ENCODE results near the gene SND1. TPM values are rescaled to one million over a fixed set of nuclear protein-coding genes. Genes with fewer than 3 reads are reported as not detected.

The SND1 gene
- total and polyA plus RNA-seq, 2 donors (not counting 1 experiment from before 2014, with no cell fraction given), result 44.4 to 165 TPM

DNA sequence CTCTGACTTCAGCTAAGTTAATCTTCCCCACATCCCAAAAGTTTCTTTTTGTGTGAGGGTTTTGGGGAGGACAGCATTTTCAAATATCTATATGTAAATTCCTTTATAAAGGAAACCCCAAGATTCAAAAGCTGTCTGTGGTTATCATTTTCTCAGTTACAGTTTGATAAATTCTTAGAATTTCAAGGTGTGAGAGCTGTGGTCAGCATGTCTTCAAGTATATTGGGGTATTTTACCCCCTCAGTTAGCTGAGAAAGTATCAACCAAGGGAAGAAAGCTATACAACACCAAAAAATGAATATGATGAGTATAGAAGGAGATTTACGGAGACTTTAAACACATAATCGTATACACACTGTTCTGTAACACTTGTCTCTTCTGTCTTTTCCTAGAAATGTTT is 109.2 kb downstream of the SND1 start:
- H3K27me3 ChIP-seq (replicated peaks in 1 of 4; ENCODE audit: control extremely low read depth in 1 of 4, control insufficient read depth in 3 of 4, insufficient read depth in 4 of 4, low read length in 3 of 4), result no peaks in the 10 kb centered on the region
- no peak overlapping the region for H3K9ac ChIP-seq (ENCODE audit: low read length)
- TF ChIP-seq, protein P1, sequence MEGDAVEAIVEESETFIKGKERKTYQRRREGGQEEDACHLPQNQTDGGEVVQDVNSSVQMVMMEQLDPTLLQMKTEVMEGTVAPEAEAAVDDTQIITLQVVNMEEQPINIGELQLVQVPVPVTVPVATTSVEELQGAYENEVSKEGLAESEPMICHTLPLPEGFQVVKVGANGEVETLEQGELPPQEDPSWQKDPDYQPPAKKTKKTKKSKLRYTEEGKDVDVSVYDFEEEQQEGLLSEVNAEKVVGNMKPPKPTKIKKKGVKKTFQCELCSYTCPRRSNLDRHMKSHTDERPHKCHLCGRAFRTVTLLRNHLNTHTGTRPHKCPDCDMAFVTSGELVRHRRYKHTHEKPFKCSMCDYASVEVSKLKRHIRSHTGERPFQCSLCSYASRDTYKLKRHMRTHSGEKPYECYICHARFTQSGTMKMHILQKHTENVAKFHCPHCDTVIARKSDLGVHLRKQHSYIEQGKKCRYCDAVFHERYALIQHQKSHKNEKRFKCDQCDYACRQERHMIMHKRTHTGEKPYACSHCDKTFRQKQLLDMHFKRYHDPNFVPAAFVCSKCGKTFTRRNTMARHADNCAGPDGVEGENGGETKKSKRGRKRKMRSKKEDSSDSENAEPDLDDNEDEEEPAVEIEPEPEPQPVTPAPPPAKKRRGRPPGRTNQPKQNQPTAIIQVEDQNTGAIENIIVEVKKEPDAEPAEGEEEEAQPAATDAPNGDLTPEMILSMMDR (IDR thresholded peaks at IDR 0.05), result no peak
- TF ChIP-seq EZH2 (IDR thresholded peaks at IDR 0.05; ENCODE audit: borderline replicate concordance, insufficient read depth, low read depth, low read length, poor library complexity, severe bottlenecking), result no peak
- H3K27me3 Mint-ChIP-seq, result no peaks in the 10 kb centered on the region
- no peak overlapping the region for H3K4me2 ChIP-seq (replicated peaks; ENCODE audit: low read depth, low read length, poor library complexity, severe bottlenecking)
- no peak overlapping the region for H3K27ac Mint-ChIP-seq
- WGBS (ENCODE audit: insufficient coverage), result no CpG with 5 or more reads among the region's 2 CpGs
- H3K4me1 ChIP-seq (ENCODE audit: control insufficient read depth in 2 of 2, insufficient read depth in 2 of 2, low read length in 2 of 2), result no peaks in the 10 kb centered on the region
- H3K9me3 Mint-ChIP-seq (ENCODE audit: insufficient read depth), result peaks cover 2% of the 10 kb centered on the region
- H3K4me3 Mint-ChIP-seq, result no peak overlapping the region
- H3K36me3 ChIP-seq (replicated peaks in 1 of 2; ENCODE audit: control extremely low read depth in 1 of 2, control insufficient read depth in 1 of 2, extremely low read depth in 1 of 2, insufficient read depth in 2 of 2, low read length in 1 of 2), result no peaks in the 10 kb centered on the region
- peaks cover 17% of the 10 kb centered on the region for H3K4me1 Mint-ChIP-seq
- DNase-seq (no peak), ATAC-seq (ENCODE audit: low read depth) (no peak)
- peaks cover 24% of the 10 kb centered on the region for H3K79me2 ChIP-seq (ENCODE audit: control insufficient read depth, insufficient read depth, low read length)
- H2AFZ ChIP-seq (ENCODE audit: insufficient read depth, low read depth, low read length, poor library complexity, severe bottlenecking), result no peak overlapping the region
- intact Hi-C loops (cut with micrococcal nuclease), result no loop called here
- H3K4me3 ChIP-seq (ENCODE audit: control extremely low read depth in 1 of 5, extremely low read depth in 1 of 5, insufficient read depth in 1 of 5, low read depth in 2 of 5, low read length in 4 of 5), result no peak overlapping the region
- H3K27ac ChIP-seq (ENCODE audit: low read length in 2 of 2), result no peak overlapping the region
- CTCF ChIA-PET, result interaction anchor here (0.8 to 0.9 kb wide), 2 partner anchors 52 to 449 kb away, joined by 3 read pairs; no protein-coding TSS in a partner anchor
- POLR2A ChIA-PET, result no interaction called here
- no peaks in the 10 kb centered on the region for H3K9me3 ChIP-seq (ENCODE audit: control extremely low read depth in 1 of 3, control insufficient read depth in 2 of 3, insufficient read depth in 1 of 3, low read length in 2 of 3)
- H4K20me1 ChIP-seq (ENCODE audit: control insufficient read depth, insufficient read depth, low read length, poor library complexity, severe bottlenecking), result peaks cover 16% of the 10 kb centered on the region

- no peak overlapping the region for H3K4me3 Mint-ChIP-seq
- Histone ChIP-seq H4K20me1 (ENCODE audit: control insufficient read depth, insufficient read depth, low read length, poor library complexity, severe bottlenecking) (peaks cover 28% of the 10 kb centered on the region), H3K36me3 (replicated peaks in 1 of 2; ENCODE audit: control extremely low read depth in 1 of 2, control insufficient read depth in 1 of 2, extremely low read depth in 1 of 2, insufficient read depth in 2 of 2, low read length in 1 of 2) (no peaks in the 10 kb centered on the region), H3K9me3 (ENCODE audit: control extremely low read depth in 1 of 3, control insufficient read depth in 2 of 3, insufficient read depth in 1 of 3, low read length in 2 of 3) (no peaks in the 10 kb centered on the region), H2AFZ (ENCODE audit: insufficient read depth, low read depth, low read length, poor library complexity, severe bottlenecking) (no peak overlapping the region), H3K27ac (ENCODE audit: low read length in 2 of 2) (no peak overlapping the region), H3K79me2 (ENCODE audit: control insufficient read depth, insufficient read depth, low read length) (peaks cover 16% of the 10 kb centered on the region), H3K4me2 (replicated peaks; ENCODE audit: low read depth, low read length, poor library complexity, severe bottlenecking) (no peak overlapping the region), H3K4me1 (ENCODE audit: control insufficient read depth in 2 of 2, insufficient read depth in 2 of 2, low read length in 2 of 2) (peaks cover 2 to 5% of the 10 kb centered on the region in 2 donors), H3K4me3 (ENCODE audit: control extremely low read depth in 1 of 5, extremely low read depth in 1 of 5, insufficient read depth in 1 of 5, low read depth in 2 of 5, low read length in 4 of 5) (no peak overlapping the region), H3K9ac (ENCODE audit: low read length) (no peak overlapping the region), H3K27me3 (replicated peaks in 1 of 4; ENCODE audit: control extremely low read depth in 1 of 4, control insufficient read depth in 3 of 4, insufficient read depth in 4 of 4, low read length in 3 of 4) (no peaks in the 10 kb centered on the region)
- WGBS (ENCODE audit: insufficient coverage), result 89% methylated on average over 5 of the region's 6 CpGs
- no peak for DNase-seq
- ChIA-PET CTCF (no interaction called here), POLR2A (interaction anchor here (0.8 kb wide), 1 partner anchor 235 kb away, joined by 4 read pairs; no protein-coding TSS in a partner anchor)
- H3K27me3 Mint-ChIP-seq, result no peaks in the 10 kb centered on the region
- H3K27ac Mint-ChIP-seq, result no peak overlapping the region
- peaks cover 22% of the 10 kb centered on the region for H3K4me1 Mint-ChIP-seq
- no peak for ATAC-seq (ENCODE audit: low read depth)
- no peak for TF ChIP-seq EZH2 (IDR thresholded peaks at IDR 0.05; ENCODE audit: borderline replicate concordance, insufficient read depth, low read depth, low read length, poor library complexity, severe bottlenecking)
- TF ChIP-seq, protein P1 (IDR thresholded peaks at IDR 0.05), result no peak
- intact Hi-C loops (cut with micrococcal nuclease), result no loop called here
- peaks cover 4% of the 10 kb centered on the region for H3K9me3 Mint-ChIP-seq (ENCODE audit: insufficient read depth)
Measured at GRCh38 chr7:127764681-127765080, 112.7 kb downstream of the SND1 start.

Data from B cell (primary cell).